HCT116 (cell line): ENCODE results near the gene ITIH4. TPM values are rescaled to one million over a fixed set of nuclear protein-coding genes. Genes with fewer than 3 reads are reported as not detected.

Experiments used
- ATAC-seq: fragments of 200-7000 bp; cut with Tn5 transposase; 2 replicates; pipeline ENCODE4 v1.9.1; 2020; ENCODE audit warnings: mild to moderate bottlenecking, moderate library complexity
- BruUV-seq: library from RNA; stranded (reverse); fragments of 400-500 nt; replicated peaks from 2 replicates; lab custom pipeline; 2021; lab: Mats Ljungman, UMichigan
- CTCF ChIA-PET: fragments of 300-600 bp; sonication (Branson Sonifier 250); formaldehyde crosslinking; loops from one replicate; lab custom pipeline; 2021; ENCODE audit warnings: antibody characterized with exemption; lab: Charles Lee
- POLR2A ChIA-PET: fragments of 300-600, 350-600 bp; sonication (Branson Sonifier 250); formaldehyde crosslinking; loops from one replicate; lab custom pipeline; 2021; ENCODE audit warnings: antibody characterized with exemption; lab: Charles Lee
- RAD21 ChIA-PET, 2 experiments: fragments of 300-600 bp; sonication (Branson Sonifier 250); formaldehyde crosslinking; loops; one replicate each; lab custom pipeline; 2023; ENCODE audit warnings: low total read pairs in 2 of 2; ENCODE audit not compliant: uncharacterized antibody in 2 of 2, unreplicated experiment in 2 of 2, low non-redundant PET in 1 of 2; lab: Charles Lee
- DNase-seq: peaks from one replicate; pipeline ENCODE4 v3.0.0-alpha.2; 2010; ENCODE audit warnings: low read depth, low spot score
- H2AFZ ChIP-seq: fragments of 200-600 bp; shearing (Covaris generic), sonication (generic); 2 replicates; pipeline ENCODE4 v1.6.1; 2017; ENCODE audit warnings: low read depth, mixed run types, mixed read lengths, antibody characterized with exemption, low read length; ENCODE audit not compliant: poor library complexity, severe bottlenecking
- H3K27ac ChIP-seq: 2 replicates; pipeline ENCODE4 v1.5.1; 2012; ENCODE audit warnings: low read depth, low read length
- H3K27me3 ChIP-seq: fragments of 200-600 bp; sonication (generic); 2 replicates; pipeline ENCODE4 v1.6.1; 2016; ENCODE audit warnings: mixed run types, low read length, mixed read lengths; ENCODE audit not compliant: insufficient read depth
- H3K36me3 ChIP-seq, 2 experiments: fragments of 200-500 bp in 1 of 2; fragments of 200-600 bp in 1 of 2; sonication (Bioruptor generic) in 1 of 2; sonication (generic) in 1 of 2; 2 replicates each; pipeline versions ENCODE4 v1.5.1 to v1.6.1; 2014 to 2016; ENCODE audit warnings: low read length in 2 of 2, inconsistent platforms in 1 of 2, mixed read lengths in 1 of 2, mixed run types in 1 of 2; ENCODE audit not compliant: insufficient read depth in 2 of 2, control insufficient read depth in 1 of 2
- H3K4me1 ChIP-seq, 2 experiments: fragments of 200-600 bp in 1 of 2; sonication (generic) in 1 of 2; 2 replicates each; pipeline versions ENCODE4 v1.5.1 to v1.6.1; 2012 to 2017; ENCODE audit warnings: low read length in 2 of 2, inconsistent platforms in 1 of 2, mild to moderate bottlenecking in 1 of 2, mixed read lengths in 1 of 2, mixed run types in 1 of 2, moderate library complexity in 1 of 2; ENCODE audit not compliant: insufficient read depth in 2 of 2, control insufficient read depth in 1 of 2
- H3K4me2 ChIP-seq: fragments of 200-600 bp; sonication (generic); 2 replicates; pipeline ENCODE4 v1.6.1; 2017; ENCODE audit warnings: mixed run types, low read length, mixed read lengths
- H3K4me3 ChIP-seq, 2 experiments: fragments of 200-600 bp in 1 of 2; sonication (generic) in 1 of 2; replicated peaks in 1 of 2; 2 replicates each; pipeline ENCODE4 v1.5.1; 2011 to 2016; ENCODE audit warnings: low read length in 2 of 2, control low read depth in 1 of 2, low read depth in 1 of 2, mild to moderate bottlenecking in 1 of 2, mixed read lengths in 1 of 2, mixed run types in 1 of 2
- H3K79me2 ChIP-seq: fragments of 200-600 bp; sonication (generic); 2 replicates; pipeline ENCODE4 v1.6.1; 2017; ENCODE audit warnings: mild to moderate bottlenecking, mixed run types, low read length, moderate library complexity, mixed read lengths; ENCODE audit not compliant: insufficient read depth
- H3K9ac ChIP-seq: fragments of 200-600 bp; sonication (generic); 2 replicates; pipeline ENCODE4 v1.6.1; 2016; ENCODE audit warnings: low read length, mixed read lengths
- H3K9me2 ChIP-seq: fragments of 200-600 bp; sonication (generic), shearing (Covaris generic); 2 replicates; pipeline ENCODE4 v1.6.1; 2017; ENCODE audit warnings: mixed run types, mild to moderate bottlenecking, moderate library complexity; ENCODE audit not compliant: insufficient read depth
- H3K9me3 ChIP-seq, 2 experiments: fragments of 200-500 bp in 1 of 2; fragments of 200-600 bp in 1 of 2; sonication (Bioruptor generic) in 1 of 2; sonication (generic) in 1 of 2; 2 replicates each; pipeline ENCODE4 v1.6.1; 2014 to 2017; ENCODE audit warnings: low read length in 2 of 2, mixed read lengths in 2 of 2, inconsistent platforms in 1 of 2, low read depth in 1 of 2, mild to moderate bottlenecking in 1 of 2, mixed run types in 1 of 2, moderate library complexity in 1 of 2; ENCODE audit not compliant: control insufficient read depth in 1 of 2, insufficient read depth in 1 of 2
- H4K20me1 ChIP-seq: fragments of 200-600 bp; sonication (generic), shearing (Covaris generic); 2 replicates; pipeline ENCODE4 v1.6.1; 2017; ENCODE audit warnings: mixed run types, mild to moderate bottlenecking, moderate library complexity; ENCODE audit not compliant: insufficient read depth
- CEBPB ChIP-seq: IDR thresholded peaks from 2 replicates; pipeline ENCODE4 v1.6.1; 2012; ENCODE audit warnings: low read depth
- EGR1 ChIP-seq: IDR thresholded peaks from 2 replicates; pipeline ENCODE4 v1.6.1; 2012; ENCODE audit warnings: low read depth
- EZH2 ChIP-seq: fragments of 200-600 bp; sonication (generic); IDR thresholded peaks from 2 replicates; pipeline ENCODE4 v1.6.1; 2017; ENCODE audit warnings: antibody characterized with exemption, mixed run types
- EZH2phosphoT487 ChIP-seq: fragments of 200-600 bp; IDR thresholded peaks from 2 replicates; pipeline ENCODE4 v1.6.1; 2018; ENCODE audit warnings: antibody characterized with exemption, borderline replicate concordance
- FOSL1 ChIP-seq: IDR thresholded peaks from 2 replicates; pipeline ENCODE4 v1.6.1; 2012; ENCODE audit warnings: low read depth
- JUND ChIP-seq: IDR thresholded peaks from 2 replicates; pipeline ENCODE4 v1.6.1; 2012
- POLR2A ChIP-seq: IDR thresholded peaks from 2 replicates; pipeline ENCODE4 v1.7.0; 2011; ENCODE audit warnings: borderline replicate concordance; ENCODE audit not compliant: insufficient read depth, insufficient read length; ENCODE audit errors: extremely low read depth
- POLR2AphosphoS5 ChIP-seq: IDR thresholded peaks from 2 replicates; pipeline ENCODE4 v1.6.1; 2011; ENCODE audit warnings: mild to moderate bottlenecking, low read depth, low read length, moderate library complexity
- RAD21 ChIP-seq: IDR thresholded peaks from 2 replicates; pipeline ENCODE4 v1.6.1; 2012; ENCODE audit warnings: low read depth, mild to moderate bottlenecking
- SIN3A ChIP-seq: IDR thresholded peaks from 2 replicates; pipeline ENCODE4 v1.6.1; 2012; ENCODE audit warnings: low read depth
- SP1 ChIP-seq: IDR thresholded peaks from 2 replicates; pipeline ENCODE4 v1.6.1; 2012; ENCODE audit warnings: low read depth
- SRF ChIP-seq: IDR thresholded peaks from 2 replicates; pipeline ENCODE4 v1.6.1; 2012; ENCODE audit warnings: low read depth
- ZFX ChIP-seq: fragments of 450-650 bp; IDR thresholded peaks from 2 replicates; pipeline ENCODE4 v1.6.1; 2017
- ZNF274 ChIP-seq: fragments of 200-500 bp; sonication (Bioruptor generic); IDR thresholded peaks from 2 replicates; pipeline ENCODE4 v1.6.1; 2014; ENCODE audit warnings: mild to moderate bottlenecking, low read depth, low read length, inconsistent platforms
- intact Hi-C: fragments of 100-400 bp; cut with micrococcal nuclease; formaldehyde crosslinking; loops from 2 replicates; pipeline ENCODE4 v1.10.0; 2022
- total RNA-seq: library from RNA; stranded (reverse); gene quantifications from one replicate; pipeline ENCODE4 v1.2.1, GENCODE V29; 2021; ENCODE audit not compliant: unreplicated experiment
- TF ChIP-seq, protein P1 (sequence below), 3 experiments: fragments of 200-600 bp in 1 of 3; sonication (generic) in 1 of 3; IDR thresholded peaks in 2 of 3; conservative IDR thresholded peaks in 1 of 3; 2 replicates each; pipeline ENCODE4 v1.5.1; 2012 to 2017; ENCODE audit warnings: low read depth in 2 of 3, low read length in 2 of 3, antibody characterized with exemption in 1 of 3, borderline replicate concordance in 1 of 3, control low read depth in 1 of 3, mild to moderate bottlenecking in 1 of 3, mixed read lengths in 1 of 3, mixed run types in 1 of 3, moderate library complexity in 1 of 3; ENCODE audit not compliant: insufficient read depth in 1 of 3
- TF ChIP-seq, protein P2 (sequence below): IDR thresholded peaks from 2 replicates; pipeline ENCODE4 v1.6.1; 2012
- TF ChIP-seq, protein P3 (sequence below): IDR thresholded peaks from 2 replicates; pipeline ENCODE4 v1.6.1; 2011; ENCODE audit warnings: mild to moderate bottlenecking, low read length, moderate library complexity; ENCODE audit not compliant: insufficient replicate concordance; ENCODE audit errors: extremely low read depth

Gene ITIH4
- total RNA-seq, 1 experiment from 2014 or later: 4.1 TPM

DNA sequence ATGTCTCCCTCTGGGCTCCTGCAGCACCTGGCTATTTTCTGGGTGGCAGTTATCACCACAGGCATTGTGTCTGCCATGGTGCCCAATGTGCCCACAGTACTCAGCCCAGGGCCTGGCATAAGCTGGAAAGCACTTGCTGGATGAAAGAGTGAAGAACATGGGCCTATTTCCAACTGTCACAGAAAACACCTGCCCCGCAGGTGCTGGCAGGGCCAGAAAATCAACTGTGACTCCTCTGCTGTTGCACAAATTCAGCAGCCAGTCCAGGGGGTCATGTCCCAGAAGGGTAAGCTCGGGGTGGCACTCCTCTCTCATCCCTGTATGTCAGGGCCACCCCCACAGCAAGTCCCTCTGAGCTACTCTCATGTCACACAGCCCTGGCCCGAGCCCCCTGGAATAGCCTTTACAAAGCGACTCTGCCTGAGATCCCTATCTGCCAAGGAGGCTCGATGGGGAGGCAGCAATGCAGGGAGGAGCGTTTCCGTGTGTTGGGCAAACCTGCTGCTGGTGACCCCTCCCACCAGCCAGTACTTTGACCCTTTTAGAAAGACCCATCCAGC, 18.9 kb downstream of the ITIH4 start:
- Histone ChIP-seq H4K20me1 (no peaks in the 10 kb centered on the region), H3K9me2 (no peaks in the 10 kb centered on the region), H3K36me3 (no peaks in the 10 kb centered on the region), H3K9ac (no peak overlapping the region), H2AFZ (no peak overlapping the region), H3K9me3 (no peaks in the 10 kb centered on the region), H3K4me2 (no peak overlapping the region), H3K4me1 (no peaks in the 10 kb centered on the region), H3K4me3 (no peak overlapping the region), H3K27me3 (no peaks in the 10 kb centered on the region), H3K79me2 (no peaks in the 10 kb centered on the region), H3K27ac (no peak overlapping the region)
- RAD21 ChIA-PET: no interaction called here
- intact Hi-C loops: no loop called here
- ATAC-seq (no peak), DNase-seq (no peak)
- POLR2A ChIA-PET: no interaction called here
- CTCF ChIA-PET: interaction anchor here (2.0 kb wide), 1 partner anchor 9 kb away, joined by 6 read pairs; no protein-coding TSS in a partner anchor
- no TSS peak for BruUV-seq
- TF ChIP-seq SIN3A: no peak
- TF ChIP-seq CEBPB: no peak
- TF ChIP-seq EGR1: no peak
- no peak for TF ChIP-seq SRF
- TF ChIP-seq, protein P1, sequence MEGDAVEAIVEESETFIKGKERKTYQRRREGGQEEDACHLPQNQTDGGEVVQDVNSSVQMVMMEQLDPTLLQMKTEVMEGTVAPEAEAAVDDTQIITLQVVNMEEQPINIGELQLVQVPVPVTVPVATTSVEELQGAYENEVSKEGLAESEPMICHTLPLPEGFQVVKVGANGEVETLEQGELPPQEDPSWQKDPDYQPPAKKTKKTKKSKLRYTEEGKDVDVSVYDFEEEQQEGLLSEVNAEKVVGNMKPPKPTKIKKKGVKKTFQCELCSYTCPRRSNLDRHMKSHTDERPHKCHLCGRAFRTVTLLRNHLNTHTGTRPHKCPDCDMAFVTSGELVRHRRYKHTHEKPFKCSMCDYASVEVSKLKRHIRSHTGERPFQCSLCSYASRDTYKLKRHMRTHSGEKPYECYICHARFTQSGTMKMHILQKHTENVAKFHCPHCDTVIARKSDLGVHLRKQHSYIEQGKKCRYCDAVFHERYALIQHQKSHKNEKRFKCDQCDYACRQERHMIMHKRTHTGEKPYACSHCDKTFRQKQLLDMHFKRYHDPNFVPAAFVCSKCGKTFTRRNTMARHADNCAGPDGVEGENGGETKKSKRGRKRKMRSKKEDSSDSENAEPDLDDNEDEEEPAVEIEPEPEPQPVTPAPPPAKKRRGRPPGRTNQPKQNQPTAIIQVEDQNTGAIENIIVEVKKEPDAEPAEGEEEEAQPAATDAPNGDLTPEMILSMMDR (IDR thresholded peaks at IDR 0.05 in 2 of 3, conservative IDR thresholded peaks at IDR 0.05 in 1 of 3; ENCODE audit: borderline replicate concordance in 1 of 3, insufficient read depth in 1 of 3, low read depth in 2 of 3, low read length in 2 of 3): no peak
- TF ChIP-seq, protein P2, sequence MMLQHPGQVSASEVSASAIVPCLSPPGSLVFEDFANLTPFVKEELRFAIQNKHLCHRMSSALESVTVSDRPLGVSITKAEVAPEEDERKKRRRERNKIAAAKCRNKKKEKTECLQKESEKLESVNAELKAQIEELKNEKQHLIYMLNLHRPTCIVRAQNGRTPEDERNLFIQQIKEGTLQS: no peak
- no peak for TF ChIP-seq FOSL1
- no peak for TF ChIP-seq RAD21
- TF ChIP-seq EZH2phosphoT487: no peak
- no peak for TF ChIP-seq EZH2
- no peak for TF ChIP-seq ZFX
- TF ChIP-seq POLR2A: no peak
- TF ChIP-seq JUND: no peak
- TF ChIP-seq, protein P3, sequence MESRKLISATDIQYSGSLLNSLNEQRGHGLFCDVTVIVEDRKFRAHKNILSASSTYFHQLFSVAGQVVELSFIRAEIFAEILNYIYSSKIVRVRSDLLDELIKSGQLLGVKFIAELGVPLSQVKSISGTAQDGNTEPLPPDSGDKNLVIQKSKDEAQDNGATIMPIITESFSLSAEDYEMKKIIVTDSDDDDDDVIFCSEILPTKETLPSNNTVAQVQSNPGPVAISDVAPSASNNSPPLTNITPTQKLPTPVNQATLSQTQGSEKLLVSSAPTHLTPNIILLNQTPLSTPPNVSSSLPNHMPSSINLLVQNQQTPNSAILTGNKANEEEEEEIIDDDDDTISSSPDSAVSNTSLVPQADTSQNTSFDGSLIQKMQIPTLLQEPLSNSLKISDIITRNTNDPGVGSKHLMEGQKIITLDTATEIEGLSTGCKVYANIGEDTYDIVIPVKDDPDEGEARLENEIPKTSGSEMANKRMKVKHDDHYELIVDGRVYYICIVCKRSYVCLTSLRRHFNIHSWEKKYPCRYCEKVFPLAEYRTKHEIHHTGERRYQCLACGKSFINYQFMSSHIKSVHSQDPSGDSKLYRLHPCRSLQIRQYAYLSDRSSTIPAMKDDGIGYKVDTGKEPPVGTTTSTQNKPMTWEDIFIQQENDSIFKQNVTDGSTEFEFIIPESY: no peak
- TF ChIP-seq ZNF274: no peak
- TF ChIP-seq POLR2AphosphoS5: no peak
- TF ChIP-seq SP1: no peak
